GM12878 (cell line): ENCODE data around the gene CCDC186. TPM values are rescaled to one million over a fixed set of nuclear protein-coding genes. Genes with fewer than 3 reads are reported as not detected.

Experiments
- ATAC-seq: fragments of 200-7000 bp; cut with Tn5 transposase; 3 replicates; pipeline ENCODE4 v1.9.1; 2020; ENCODE audit warnings: mild to moderate bottlenecking, moderate library complexity
- BruUV-seq: library from RNA; stranded (reverse); fragments of 400-500 nt; replicated peaks from 2 replicates; lab custom pipeline; 2021; lab: Mats Ljungman, UMichigan
- CTCF ChIA-PET: fragments of 300-600 bp; sonication (Branson Sonifier 250); formaldehyde crosslinking; extraction: SDS; loops from one replicate; lab custom pipeline; 2021; ENCODE audit warnings: inconsistent platforms; lab: Yijun Ruan, JAX
- POLR2A ChIA-PET: fragments of 350-600 bp; formaldehyde crosslinking; extraction: SDS; loops from one replicate; lab custom pipeline; 2021; ENCODE audit warnings: inconsistent platforms; lab: Charles Lee
- RAD21 ChIA-PET: fragments of 300-600 bp; sonication (Branson Sonifier 250); formaldehyde crosslinking; loops from one replicate; lab custom pipeline; 2023; ENCODE audit warnings: antibody characterized with exemption; ENCODE audit not compliant: unreplicated experiment; lab: Charles Lee
- SMC1A ChIA-PET: fragments of 300-600 bp; sonication (Branson Sonifier 250); formaldehyde crosslinking; loops from one replicate; lab custom pipeline; 2023; ENCODE audit not compliant: unreplicated experiment, uncharacterized antibody; lab: Charles Lee
- DNase-seq: peaks from one replicate; pipeline ENCODE4 v3.0.0-alpha.2; 2011; ENCODE audit warnings: low read depth, low spot score
- FAIRE-seq: peaks from 3 replicates; lab custom pipeline; 2011; peaks lifted over from hg19 to GRCh38; lab: Jason Lieb, UNC
- H2AFZ ChIP-seq: 2 replicates; pipeline ENCODE4 v1.6.0; 2011; ENCODE audit warnings: low read depth, low read length, control low read depth; ENCODE audit not compliant: control insufficient read depth
- H3K27ac ChIP-seq: 2 replicates; pipeline ENCODE4 v1.5.1; 2011; ENCODE audit warnings: control low read depth; ENCODE audit not compliant: control insufficient read depth, insufficient read depth
- H3K27me3 ChIP-seq, 2 experiments: replicated peaks in 1 of 2; 2 replicates each; pipeline versions ENCODE4 v1.6.0 to v1.6.1; 2011; ENCODE audit warnings: low read length in 1 of 2; ENCODE audit not compliant: control insufficient read depth in 2 of 2, insufficient read depth in 2 of 2
- H3K36me3 ChIP-seq, 2 experiments: 2 replicates each; pipeline ENCODE4 v1.5.1; 2011; ENCODE audit warnings: low read length in 1 of 2; ENCODE audit not compliant: control insufficient read depth in 2 of 2, insufficient read depth in 2 of 2
- H3K4me1 ChIP-seq: 2 replicates; pipeline ENCODE4 v1.6.1; 2011; ENCODE audit warnings: mild to moderate bottlenecking, low read length, moderate library complexity, mixed read lengths; ENCODE audit not compliant: control insufficient read depth, insufficient read depth
- H3K4me2 ChIP-seq: 2 replicates; pipeline ENCODE4 v1.6.0; 2011; ENCODE audit warnings: control low read depth; ENCODE audit not compliant: control insufficient read depth, insufficient read depth
- H3K4me3 ChIP-seq: fragments of 200-600 bp; sonication (generic); 2 replicates; pipeline ENCODE4 v1.5.1; 2016
- H3K79me2 ChIP-seq: 2 replicates; pipeline ENCODE4 v1.6.0; 2011; ENCODE audit warnings: low read length; ENCODE audit not compliant: control insufficient read depth, insufficient read depth
- H3K9ac ChIP-seq: 2 replicates; pipeline ENCODE4 v1.8.0; 2011; ENCODE audit warnings: low read length, control low read depth, mixed read lengths; ENCODE audit not compliant: control insufficient read depth, insufficient read depth
- H3K9me3 ChIP-seq: replicated peaks from 3 replicates; pipeline ENCODE4 v1.5.1; 2011; ENCODE audit warnings: mild to moderate bottlenecking, low read length; ENCODE audit not compliant: control insufficient read depth, insufficient read depth
- H4K20me1 ChIP-seq: 2 replicates; pipeline ENCODE4 v1.6.0; 2011; ENCODE audit not compliant: control insufficient read depth, insufficient read depth
- BCL3 ChIP-seq: IDR thresholded peaks from 2 replicates; pipeline ENCODE4 v1.6.1; 2011; ENCODE audit warnings: borderline replicate concordance, low read depth, mild to moderate bottlenecking, moderate library complexity, low read length; ENCODE audit not compliant: insufficient read depth, poor library complexity, severe bottlenecking
- MXI1 ChIP-seq: fragments of 150-350 bp; IDR thresholded peaks from 2 replicates; pipeline ENCODE4 v1.6.1; 2011; ENCODE audit warnings: low read depth, mild to moderate bottlenecking, inconsistent platforms, low read length, improper control_type of control experiment
- PML ChIP-seq: IDR thresholded peaks from 2 replicates; pipeline ENCODE4 v1.6.1; 2012; ENCODE audit warnings: low read length, inconsistent platforms
- PRDM15 ChIP-seq: fragments of 450-650 bp; formaldehyde crosslinking; IDR thresholded peaks from 2 replicates; pipeline ENCODE4 v1.4.0; 2020; ENCODE audit warnings: mild to moderate bottlenecking, moderate library complexity
- REST ChIP-seq: IDR thresholded peaks from 2 replicates; pipeline ENCODE4 v1.6.1; 2012; ENCODE audit warnings: mild to moderate bottlenecking, low read depth, low read length
- SMC3 ChIP-seq: IDR thresholded peaks from 2 replicates; pipeline ENCODE4 v1.6.1; 2011; ENCODE audit warnings: low read length, improper control_type of control experiment, borderline replicate concordance
- TCF3 ChIP-seq: IDR thresholded peaks from 2 replicates; pipeline ENCODE4 v1.6.1; 2012; ENCODE audit warnings: low read depth, mild to moderate bottlenecking, low read length, borderline replicate concordance; ENCODE audit not compliant: insufficient read depth
- ZNF217 ChIP-seq: fragments of 450-650 bp; IDR thresholded peaks from 2 replicates; pipeline ENCODE4 v1.6.1; 2017; ENCODE audit warnings: antibody characterized with exemption, mild to moderate bottlenecking
- WGBS: methylation state at CpG from one replicate; pipeline ENCODE4 v1.1.6; 2016; ENCODE audit warnings: low lambda C conversion rate; ENCODE audit not compliant: insufficient replicate concordance, insufficient coverage; ENCODE audit errors: missing lambda C conversion rate; 5-methylcytosine and 5-hydroxymethylcytosine counted together
- in situ Hi-C: fragments of 300-500 bp; cut with MboI; formaldehyde crosslinking; loops from 9 replicates; pipeline ENCODE4 v1.14.3; 2018; ENCODE audit warnings: mixed read lengths
- intact Hi-C: fragments of 100-400 bp; cut with micrococcal nuclease; formaldehyde crosslinking; loops from one replicate; pipeline ENCODE4 v1.14.2; 2022; ENCODE audit not compliant: unreplicated experiment
- polyA plus RNA-seq, 11 experiments: library from polyadenylated mRNA; depleted of rRNA in 4 of 11; unstranded in 6 of 11; stranded (reverse) in 5 of 11; fragments of >200 nt; fragmentation: Nextera tagmentation in 4 of 11; fragmentation: Illumina TruSeq in 1 of 11; extraction: Ambion mirVana in 4 of 11; extraction: Trizol in 1 of 11; gene quantifications; 1 replicate in 1 of 11; 2 replicates in 10 of 11; pipeline versions ENCODE4 v1.2.1 to v1.2.3, GENCODE V29; 2011 to 2016; ENCODE audit warnings: inconsistent platforms in 2 of 11, missing spikeins in 2 of 11, low read depth in 1 of 11
- total RNA-seq, 4 experiments: library from RNA; depleted of rRNA in 3 of 4; stranded (reverse); fragments of >200 nt in 3 of 4; fragmentation: Illumina TruSeq in 1 of 4; extraction: Trizol in 1 of 4; gene quantifications; 2 replicates each; pipeline versions ENCODE4 v1.2.1 to v1.2.3, GENCODE V29; 2013 to 2021

CCDC186 gene
- total and polyA plus RNA-seq, 10 of the 15 experiments (the other 5 are each of a cell fraction or from before 2014, with no cell fraction given), result 3.5 to 13.1 (median 7.3) TPM

- Histone ChIP-seq H3K9me3 (peaks cover 4% of the 10 kb centered on the region), H3K79me2 (peaks cover 13% of the 10 kb centered on the region), H3K27ac (no peak overlapping the region), H3K27me3 (no peaks in the 10 kb centered on the region), H4K20me1 (no peaks in the 10 kb centered on the region), H2AFZ (no peak overlapping the region), H3K4me2 (no peak overlapping the region), H3K4me3 (no peak overlapping the region), H3K36me3 (peaks cover 0 to 3% of the 10 kb centered on the region in 2 experiments; a peak in 2 of 4 replicates), H3K9ac (no peak overlapping the region), H3K4me1 (peaks cover 5% of the 10 kb centered on the region)
- DNase-seq, result no peak
- intact Hi-C loops, result no loop called here
- ChIA-PET SMC1A (interaction anchor here (1.0 to 1.4 kb wide), 2 partner anchors 11 to 36 kb away, joined by 3 to 6 read pairs; no protein-coding TSS in a partner anchor), CTCF (no interaction called here), RAD21 (no interaction called here), POLR2A (no interaction called here)
- BruUV-seq, result no TSS peak
- TF ChIP-seq MXI1, result no peak
- TF ChIP-seq SMC3, result no peak
- TF ChIP-seq TCF3, result no peak
- TF ChIP-seq PRDM15 (CRISPR knock-in tag), result no peak
- no peak for TF ChIP-seq ZNF217
- no peak for TF ChIP-seq PML
- TF ChIP-seq REST, result no peak
- no peak for TF ChIP-seq BCL3
- WGBS, result 68% methylated on average over 3 of the region's 3 CpGs
- FAIRE-seq, result no peak
- in situ Hi-C loops, result no loop called here
- no peak for ATAC-seq
These were observed 7.5 kb downstream of the CCDC186 start for GRCh38 chr10:114166494-114166893.
